Skin epidermis (tissue), 12 donors: ENCODE data around the gene IQSEC3.
"Not testable (repeated sequence)": the region's sequence is repeated elsewhere in the genome, so short reads cannot be mapped to it uniquely, and the experiment has no call there.

Experiments
- H3K27ac ChIP-seq, 21 experiments: fragments of 200-600 bp; sonication (generic) in 11 of 21; one replicate each; pipeline ENCODE4 v1.5.0; 2020; ENCODE audit warnings: mild to moderate bottlenecking in 3 of 21, inconsistent platforms in 2 of 21, moderate library complexity in 2 of 21
- H3K4me3 ChIP-seq, 7 experiments: fragments of 200-600 bp; sonication (generic) in 2 of 7; one replicate each; pipeline ENCODE4 v1.5.0; 2020; ENCODE audit warnings: inconsistent platforms in 2 of 7, mild to moderate bottlenecking in 2 of 7, moderate library complexity in 1 of 7

Gene IQSEC3

DNA sequence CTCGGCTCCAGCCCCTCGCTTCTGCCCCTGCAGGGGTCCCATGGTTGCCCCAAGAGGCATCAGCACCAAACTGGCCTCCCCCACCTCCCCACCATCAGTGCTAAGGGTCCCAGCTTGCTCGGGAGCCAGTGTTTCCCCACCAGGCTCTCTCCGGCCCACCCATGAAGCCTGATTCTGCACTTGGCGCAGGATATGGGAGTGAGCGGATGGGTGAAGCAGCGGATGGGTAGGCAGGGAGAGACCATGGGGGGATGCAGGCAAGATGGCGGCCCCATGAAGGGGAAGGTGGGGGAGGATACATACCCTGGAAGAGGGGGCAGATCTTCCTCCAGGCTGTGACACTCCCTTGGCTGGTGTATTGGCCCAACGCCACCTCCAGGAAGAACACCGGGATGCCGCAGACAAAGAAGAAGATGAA is 137.7 kb downstream of the IQSEC3 start:
- no peak overlapping the region for H3K27ac ChIP-seq
- H3K4me3 ChIP-seq, result peak overlapping the region in 1 of 7 experiments; percentile 44

DNA sequence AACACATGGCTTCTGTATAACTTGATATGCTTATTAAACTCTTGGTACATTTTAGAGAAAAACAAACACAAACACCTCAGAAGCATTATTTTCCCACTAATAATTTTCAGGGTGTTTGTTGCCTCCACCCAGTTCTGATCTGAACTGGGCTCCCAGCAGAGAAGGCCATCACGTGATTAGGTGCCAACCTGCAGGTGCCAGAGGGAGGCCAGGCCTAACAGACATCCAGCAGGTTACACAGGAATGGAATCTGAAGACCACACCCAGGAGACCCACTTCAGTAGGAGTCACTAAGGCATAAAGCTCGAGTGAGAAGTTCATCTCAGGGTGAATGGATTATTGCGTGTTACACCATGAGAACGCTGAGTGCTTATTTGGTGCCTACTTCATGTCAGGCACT is 138.5 kb downstream of the IQSEC3 start:
- no peak overlapping the region for H3K4me3 ChIP-seq
- no peak overlapping the region for H3K27ac ChIP-seq

DNA sequence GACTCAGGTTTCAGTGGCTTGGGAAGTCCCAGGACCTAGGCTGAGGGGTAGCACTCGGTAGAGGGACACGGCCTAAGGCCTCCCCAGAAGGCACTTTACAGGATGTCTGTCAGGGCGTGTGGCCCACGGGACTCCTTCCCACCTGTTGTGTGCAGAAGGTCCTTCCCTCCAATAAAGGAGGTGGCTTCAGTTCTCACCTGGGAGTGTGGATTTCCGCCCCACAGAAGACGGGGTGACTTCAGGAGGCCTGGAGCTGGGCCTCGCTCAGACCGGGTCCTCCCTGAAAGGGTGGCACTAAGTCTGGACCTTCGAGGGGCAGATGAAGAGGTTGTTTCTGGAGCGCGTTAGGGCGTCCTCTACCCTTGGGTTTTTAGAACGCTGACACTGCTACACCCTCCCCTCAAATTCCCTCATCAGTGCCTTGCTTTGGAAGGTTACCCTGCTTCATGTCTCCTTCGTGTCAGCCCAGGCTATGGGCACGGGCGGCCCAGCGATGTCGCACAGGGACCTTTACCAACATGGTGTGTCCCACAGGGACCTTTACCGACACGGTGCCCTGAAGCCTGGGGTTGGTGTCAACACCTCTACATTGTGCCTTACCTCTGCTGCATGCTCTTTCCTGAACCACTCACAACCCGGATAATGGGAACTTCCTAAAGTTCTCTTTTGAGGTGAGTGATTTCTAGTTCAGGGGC is 140.3 kb downstream of the IQSEC3 start:
- Histone ChIP-seq H3K4me3 (no peak overlapping the region), H3K27ac (no peak overlapping the region)

DNA sequence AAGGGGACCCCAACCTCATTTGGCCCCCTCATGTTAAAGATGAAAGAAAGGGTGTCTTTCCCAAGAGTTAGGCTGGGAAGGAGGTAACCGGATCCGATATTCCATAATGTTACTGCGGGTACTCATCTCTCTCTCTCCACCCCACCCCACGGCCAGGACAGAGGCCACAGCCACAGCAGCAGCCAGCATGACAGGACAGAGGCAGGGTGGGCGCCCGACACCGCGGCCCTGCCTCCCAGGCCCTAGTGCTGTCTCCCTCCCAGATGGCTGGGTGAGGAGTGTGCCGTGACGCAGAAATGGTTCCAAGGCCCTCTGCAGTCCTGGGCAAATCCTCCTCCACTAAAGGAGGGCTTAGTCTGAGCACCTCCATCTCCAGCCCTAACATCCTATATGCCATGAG is 141.2 kb downstream of the IQSEC3 start:
- H3K27ac ChIP-seq, result no peak overlapping the region
- H3K4me3 ChIP-seq, result no peak overlapping the region

DNA sequence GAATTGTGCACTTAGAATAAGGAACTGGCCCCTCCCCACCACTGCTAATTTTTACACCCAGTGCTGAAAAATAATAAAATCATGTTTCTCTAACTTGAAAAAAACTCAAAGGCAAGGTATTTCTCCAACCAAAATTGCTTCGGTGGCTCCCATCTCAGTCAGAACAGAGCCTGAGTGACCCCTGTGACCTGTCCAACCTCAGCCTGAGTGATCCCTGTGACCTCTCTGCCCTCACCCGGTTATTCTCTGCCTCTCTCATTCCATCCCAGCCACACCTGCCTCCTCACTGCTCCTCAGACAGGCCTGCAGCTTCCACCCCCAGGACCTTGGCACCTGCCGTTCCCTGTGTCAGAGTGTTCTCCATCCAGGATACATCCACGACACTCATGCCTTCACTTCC is 142.2 kb downstream of the IQSEC3 start:
- H3K4me3 ChIP-seq, result no peak overlapping the region
- no peak overlapping the region for H3K27ac ChIP-seq

DNA sequence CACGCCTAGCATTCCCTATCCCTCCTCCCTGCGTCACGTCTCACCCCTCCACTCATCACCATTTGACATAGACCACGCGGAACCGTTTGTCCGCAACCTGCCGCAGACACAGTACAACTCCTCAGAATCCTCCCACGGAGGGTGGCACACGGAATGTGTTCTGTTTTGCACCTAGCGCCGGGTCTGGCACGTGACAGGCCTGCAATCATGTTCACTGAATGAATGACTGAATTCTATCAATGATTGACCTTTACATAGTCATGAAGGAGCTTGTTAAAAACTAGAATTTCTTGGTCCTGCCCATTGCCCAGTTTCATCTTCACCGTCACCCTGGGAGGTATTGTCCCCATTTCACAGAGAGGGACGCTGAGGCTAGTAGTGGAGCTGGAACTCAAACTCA is 142.7 kb downstream of the IQSEC3 start:
- no peak overlapping the region for H3K27ac ChIP-seq
- H3K4me3 ChIP-seq, result no peak overlapping the region

DNA sequence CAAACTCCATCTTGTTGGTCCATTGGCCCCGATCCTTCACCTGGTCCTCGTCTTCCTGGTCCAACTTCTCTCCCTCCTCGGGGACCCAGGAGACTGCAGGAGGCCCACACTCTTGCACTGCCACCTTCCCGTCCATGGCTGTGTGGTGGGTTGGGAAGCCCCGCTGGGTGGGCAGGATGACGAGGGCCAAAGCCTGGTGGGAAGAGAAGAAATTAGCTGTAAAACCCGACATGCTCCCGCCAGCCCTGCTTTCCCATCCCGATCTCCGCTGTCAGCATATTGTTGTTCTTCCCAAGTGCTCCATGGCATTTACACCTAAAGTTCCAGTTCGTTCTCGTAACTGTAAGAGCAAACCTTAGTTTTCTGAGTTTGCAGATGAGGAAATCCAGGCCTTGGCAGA is 143.3 kb downstream of the IQSEC3 start:
- no peak overlapping the region for H3K4me3 ChIP-seq
- no peak overlapping the region for H3K27ac ChIP-seq

DNA sequence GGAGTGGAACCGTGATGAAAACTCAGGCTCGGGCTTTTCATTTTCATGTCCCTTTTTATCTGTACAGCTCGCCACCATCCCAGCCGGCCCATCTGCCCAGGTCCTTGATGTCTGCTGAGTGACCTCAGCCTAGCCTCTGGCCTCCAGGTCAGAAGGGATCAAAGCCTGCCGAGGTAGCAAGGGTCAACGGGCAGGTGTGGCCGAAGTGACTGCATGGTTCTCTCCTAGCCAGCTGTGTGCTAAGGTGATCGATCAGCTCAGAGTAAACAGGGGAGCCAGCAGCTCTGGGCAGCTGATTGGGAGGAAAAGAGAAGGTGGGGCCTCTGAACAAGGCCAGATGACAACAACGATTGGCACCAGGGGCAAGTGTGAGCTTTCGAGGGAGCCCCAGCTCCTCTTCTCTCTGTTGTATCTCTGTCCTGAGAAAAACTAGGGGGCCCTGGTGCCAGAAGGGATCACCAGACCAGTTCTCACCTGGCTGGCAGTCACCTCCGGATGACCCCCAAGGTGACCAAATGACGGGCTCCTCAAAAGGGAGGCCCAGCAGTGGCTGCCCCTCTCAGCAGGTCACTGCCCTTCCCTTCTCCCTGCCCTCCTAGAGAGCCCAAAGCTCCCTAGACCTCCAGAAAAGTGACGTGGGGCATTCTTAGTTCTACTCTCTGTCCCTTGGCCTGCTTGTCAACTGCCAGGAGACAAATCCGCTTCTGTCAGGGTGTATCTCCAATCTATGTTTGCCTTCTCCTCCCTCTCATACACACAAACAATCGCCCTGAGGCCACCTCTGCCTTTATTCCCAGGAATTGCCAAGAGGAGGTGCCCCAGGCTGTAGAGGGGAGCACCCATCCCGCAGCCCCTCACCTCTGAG is 143.9 kb downstream of the IQSEC3 start:
- Histone ChIP-seq H3K27ac (no peak overlapping the region), H3K4me3 (no peak overlapping the region)

DNA sequence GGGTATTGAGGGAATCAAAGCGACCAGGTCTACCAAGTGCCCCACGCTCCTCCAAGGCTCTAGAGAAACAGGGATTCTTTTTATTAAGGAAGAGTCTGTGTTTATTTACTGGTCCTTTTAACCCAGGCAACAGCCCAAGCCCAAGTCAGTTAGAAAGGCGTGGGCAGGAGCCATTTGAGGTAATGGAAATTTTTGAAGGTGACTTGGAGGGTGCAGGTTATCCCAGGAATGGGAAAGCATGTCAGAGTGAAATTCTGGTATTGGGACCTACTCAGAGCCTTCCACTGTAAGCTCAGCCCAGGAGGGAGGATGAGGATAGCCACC is 144.5 kb downstream of the IQSEC3 start:
- H3K27ac ChIP-seq, result no peak overlapping the region

DNA sequence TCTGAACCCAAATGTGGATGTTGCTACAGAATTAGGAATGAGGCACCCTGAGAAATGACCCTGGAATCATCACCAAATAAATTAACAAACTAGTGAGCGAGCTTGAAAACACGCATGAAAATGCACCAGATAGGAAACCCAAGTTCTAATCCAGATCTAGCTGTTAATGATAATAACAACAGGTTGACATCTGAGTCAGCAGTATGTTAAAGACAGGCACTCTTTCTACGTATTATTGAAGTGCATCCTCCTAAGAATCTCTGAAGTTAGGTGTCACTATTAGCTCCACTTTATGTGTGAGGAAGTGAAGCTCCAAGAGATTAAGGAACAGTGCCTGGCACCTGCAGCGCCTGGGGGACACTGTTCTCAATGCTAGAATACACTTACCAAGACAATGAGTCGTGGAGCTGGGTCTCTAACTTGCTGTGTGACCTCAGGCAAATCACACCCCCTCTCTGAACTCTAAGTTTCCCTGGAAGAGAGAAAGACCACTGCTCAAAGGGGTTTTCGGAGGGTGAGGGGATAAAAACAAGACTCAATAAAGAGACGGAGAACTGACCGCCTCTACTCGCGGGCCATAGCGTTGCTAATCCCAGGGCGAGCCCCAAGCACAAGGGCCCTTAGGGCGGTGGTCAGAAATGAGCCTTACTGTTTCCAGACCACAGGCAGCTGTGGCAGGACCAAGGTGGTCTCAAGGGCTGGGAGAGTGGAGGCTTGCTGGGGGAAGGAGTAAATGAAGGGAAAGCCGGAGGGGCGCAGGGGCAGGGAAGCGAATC is 145.3 kb downstream of the IQSEC3 start:
- Histone ChIP-seq H3K4me3 (peak overlapping the region in 1 of 7 experiments; percentile 16), H3K27ac (peak overlapping the region in 8 of 21 experiments; percentile 22 to 73 (median 52))

More for the DNA sequence above, 144.5 kb downstream of the IQSEC3 start:
- H3K4me3 ChIP-seq, result no peak overlapping the region

DNA sequence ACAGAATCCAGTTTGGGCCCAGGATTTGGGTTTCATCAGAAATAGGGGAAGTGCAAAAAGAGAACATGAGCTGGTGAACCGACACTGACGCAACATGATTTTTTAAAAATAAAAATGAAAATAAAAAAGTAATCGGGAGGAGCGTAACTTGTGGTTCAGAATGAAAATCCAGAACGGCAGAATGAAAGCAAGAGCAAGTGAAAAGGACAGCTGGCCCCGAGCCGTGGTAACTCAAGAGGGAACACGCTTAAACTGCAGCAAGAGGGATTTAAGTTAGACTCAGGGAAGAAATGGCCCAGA is 145.8 kb downstream of the IQSEC3 start:
- peak overlapping the region in 8 of 21 experiments; percentile 22 to 73 (median 52) for H3K27ac ChIP-seq
- peak overlapping the region in 1 of 7 experiments; percentile 16 for H3K4me3 ChIP-seq

DNA sequence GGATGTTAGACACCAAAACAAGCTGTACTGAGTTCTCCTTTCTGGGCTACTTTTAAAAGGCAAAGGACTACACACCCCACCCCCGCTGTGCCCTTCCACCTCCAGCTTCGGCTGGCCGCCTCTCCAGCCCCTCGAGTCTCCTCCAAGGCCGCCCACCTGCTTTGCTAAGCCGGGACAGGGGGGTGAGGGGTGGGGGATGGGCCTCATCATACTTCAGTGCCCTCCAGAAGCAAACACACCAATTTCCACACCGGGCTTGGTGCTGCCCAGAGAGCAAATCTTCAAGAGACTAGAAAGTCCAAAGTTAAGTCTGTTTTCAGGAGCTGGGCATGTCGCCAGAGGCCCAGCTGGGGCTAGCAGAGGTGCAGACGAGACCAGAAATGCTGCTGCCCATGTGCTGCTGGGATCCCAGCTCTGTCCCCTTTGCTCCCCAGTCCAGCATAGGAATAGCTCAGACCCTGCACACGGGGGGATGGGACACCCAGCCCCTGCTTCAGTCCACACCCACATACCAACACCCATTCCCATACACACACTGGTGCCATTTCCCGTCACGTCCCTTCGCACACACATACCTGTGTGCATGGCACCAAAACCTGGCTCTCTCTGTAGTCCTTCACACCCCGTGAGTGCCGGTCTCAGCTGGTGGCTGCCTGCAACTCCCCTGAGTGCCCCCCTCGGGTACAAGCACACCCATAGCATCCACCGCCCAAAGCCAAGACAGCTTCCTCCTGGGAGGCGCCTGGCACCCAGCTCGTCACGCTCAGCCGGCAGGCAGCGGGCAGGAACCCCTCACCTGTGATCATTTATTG is 146.4 kb downstream of the IQSEC3 start:
- Histone ChIP-seq H3K4me3 (peak overlapping the region in 2 of 7 experiments; percentile 3 to 16), H3K27ac (peak overlapping the region in 5 of 21 experiments; percentile 22 to 73 (median 58))

DNA sequence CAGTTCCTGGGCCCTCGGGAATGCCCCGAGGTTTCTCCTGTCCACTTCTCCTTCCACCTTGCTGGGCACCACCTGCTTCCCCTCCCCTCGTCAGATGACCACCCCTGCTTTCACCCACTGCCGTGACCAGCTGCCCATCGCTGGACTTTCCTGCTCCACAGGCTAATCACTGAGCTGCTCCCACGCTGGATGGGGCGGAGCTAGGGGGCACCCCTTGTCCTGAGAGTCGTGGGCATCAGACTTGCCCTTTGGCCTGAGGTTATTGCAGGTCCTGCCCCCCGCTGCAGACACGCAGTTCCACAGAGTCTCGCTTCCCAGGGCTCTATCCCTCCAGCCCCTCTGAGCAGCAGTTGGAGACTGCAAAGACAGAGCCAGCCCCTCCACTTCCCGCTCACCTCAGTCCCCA is 147.0 kb downstream of the IQSEC3 start:
- Histone ChIP-seq H3K27ac (no peak overlapping the region), H3K4me3 (peak overlapping the region in 1 of 7 experiments; percentile 3)

DNA sequence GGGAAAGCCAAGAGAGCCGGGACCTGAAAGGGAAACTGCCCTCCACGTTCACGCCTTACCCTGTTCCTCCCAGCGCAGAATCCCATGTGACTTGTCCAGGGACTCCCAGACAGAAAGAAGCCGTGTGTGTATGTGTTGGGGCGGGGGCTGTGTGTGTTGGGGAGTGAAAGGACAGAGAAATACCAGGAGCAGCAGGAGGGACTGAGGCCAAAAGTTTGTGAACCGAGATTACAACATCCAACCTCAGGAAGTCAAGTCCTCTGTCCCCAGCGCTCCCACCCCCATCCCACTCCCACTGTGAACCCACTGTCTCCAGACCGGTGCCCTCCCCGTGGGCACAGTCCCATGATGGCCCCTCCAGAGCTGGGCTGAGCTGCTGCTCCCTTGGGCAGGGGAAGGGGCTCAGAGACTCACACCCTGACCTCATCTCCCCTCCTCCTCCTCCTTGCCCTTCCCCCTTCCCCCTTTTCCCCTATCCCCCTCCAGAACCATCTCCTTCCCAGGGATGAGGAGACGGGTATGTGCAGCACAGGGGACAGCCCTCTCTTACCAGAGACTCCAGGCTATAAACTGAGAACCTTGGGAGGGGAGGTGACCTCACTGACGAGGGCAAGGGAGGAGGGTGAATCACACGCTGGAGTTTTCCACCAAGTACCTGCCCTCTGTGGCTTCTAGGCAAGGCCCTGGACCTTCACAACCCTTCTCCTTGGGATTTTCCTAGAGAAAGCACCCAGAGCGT is 147.6 kb downstream of the IQSEC3 start, which contains the start of gene SLC6A12:
Gene SLC6A12 (minus strand): TSS at position 155 of the 739 bp plus-strand sequence. CDS start 4,171 bp downstream, outside the sequence.
- H3K4me3 ChIP-seq, result peak within 1 kb of the TSS in 1 of 7 experiments; percentile 3
- H3K27ac ChIP-seq, result peak within 1 kb of the TSS in 2 of 21 experiments; percentile 63 to 73

DNA sequence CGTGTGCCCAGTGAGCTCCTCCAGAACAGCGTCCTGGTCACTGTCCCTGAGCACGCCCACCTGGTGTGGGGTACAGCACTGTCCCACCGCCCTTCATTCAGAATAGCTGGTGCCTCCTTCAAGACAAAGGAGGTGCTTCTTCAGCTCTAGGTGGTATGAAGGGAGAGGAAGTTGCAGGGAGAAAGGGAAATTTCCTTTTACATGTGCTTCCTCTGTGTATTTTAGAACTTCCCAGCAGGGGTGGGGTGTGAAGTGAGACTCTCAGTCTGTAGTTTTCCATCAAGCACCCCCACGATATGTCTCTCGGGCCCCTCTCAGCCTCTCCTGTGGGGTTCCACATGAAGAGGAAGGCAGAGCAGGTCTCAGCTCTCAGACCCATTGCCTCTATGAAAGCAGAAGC is 148.5 kb downstream of the IQSEC3 start:
- no peak overlapping the region for H3K27ac ChIP-seq
- H3K4me3 ChIP-seq, result no peak overlapping the region

DNA sequence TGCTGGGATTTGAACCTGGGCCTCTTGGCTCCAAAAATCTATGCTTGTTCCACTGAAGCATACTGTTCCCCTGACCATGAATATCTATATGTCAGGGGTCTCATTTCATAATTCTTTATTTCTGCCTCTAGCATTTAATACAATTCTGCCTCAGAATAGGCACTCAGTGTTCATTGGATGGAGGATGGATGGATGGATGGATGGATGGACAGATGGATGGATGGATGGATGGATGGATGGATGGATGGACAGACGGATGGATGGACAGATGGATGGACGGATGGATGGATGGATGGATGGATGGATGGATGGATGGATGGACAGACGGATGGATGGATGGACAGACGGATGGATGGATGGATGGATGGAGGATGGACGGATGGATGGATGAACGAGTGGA is 150.5 kb downstream of the IQSEC3 start:
- H3K27ac ChIP-seq, H3K4me3 ChIP-seq: not testable (repeated sequence)

DNA sequence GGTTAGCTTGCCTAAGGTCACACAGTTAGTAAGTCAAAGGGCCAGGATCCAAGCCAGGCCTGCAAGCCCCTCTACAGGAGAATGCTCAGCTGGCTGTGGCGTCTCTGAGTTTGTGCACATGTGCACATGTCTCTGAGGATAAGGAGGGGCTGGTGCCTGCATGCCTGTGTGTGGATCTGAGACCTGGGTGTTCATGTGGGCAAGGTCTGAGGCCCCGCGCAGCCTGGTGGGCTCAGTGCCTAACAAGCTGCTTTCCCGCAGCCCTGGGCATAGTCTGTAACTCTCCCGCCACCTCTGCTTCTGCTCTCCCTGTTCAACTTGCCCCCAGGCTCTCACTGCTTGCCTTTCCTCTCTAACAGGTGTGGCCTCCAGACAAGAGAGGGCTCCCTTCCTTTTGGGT is 151.7 kb downstream of the IQSEC3 start:
- no peak overlapping the region for H3K4me3 ChIP-seq
- H3K27ac ChIP-seq, result no peak overlapping the region

DNA sequence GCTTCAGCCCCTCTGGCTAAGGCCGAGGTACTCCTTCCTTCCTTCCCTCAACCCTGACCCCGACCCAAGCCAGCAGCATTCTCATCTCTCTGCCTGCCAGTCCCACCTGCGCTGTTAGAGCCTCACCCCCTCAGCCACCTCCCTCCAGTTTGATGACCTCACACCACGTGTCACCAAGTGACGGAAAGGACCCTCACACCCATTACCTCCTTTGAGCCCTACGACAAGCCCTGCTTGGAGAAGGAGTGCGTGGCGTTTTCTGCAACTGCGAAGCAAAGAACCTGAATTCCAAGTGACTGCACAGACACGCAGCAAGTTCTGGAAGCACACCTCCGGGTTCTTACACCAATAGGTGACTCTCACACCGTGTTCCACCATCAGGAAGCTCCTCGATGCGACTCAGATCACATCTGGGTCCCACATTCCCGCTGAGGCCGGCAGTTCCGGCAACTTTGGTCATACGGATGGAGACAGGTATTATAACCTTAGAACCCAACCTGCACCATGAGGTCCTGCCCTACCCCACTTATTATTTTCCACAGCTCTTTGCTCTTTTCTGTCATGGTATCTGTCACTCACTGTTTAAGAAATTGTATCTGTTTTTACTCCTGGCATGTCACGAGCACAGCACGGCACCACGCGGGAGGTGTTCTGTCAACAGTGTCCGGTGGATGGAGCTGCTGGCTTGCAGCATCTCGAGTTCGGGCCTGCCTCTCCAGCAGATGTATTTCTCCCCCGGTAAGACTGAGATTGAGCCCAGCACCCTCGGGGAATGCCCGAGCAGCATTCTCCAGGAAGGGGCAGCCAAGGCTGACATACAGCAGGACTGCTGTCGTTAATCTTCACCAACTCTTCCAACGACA is 152.4 kb downstream of the IQSEC3 start:
- no peak overlapping the region for H3K27ac ChIP-seq

More for the DNA sequence above, 152.4 kb downstream of the IQSEC3 start:
- no peak overlapping the region for H3K4me3 ChIP-seq
